HG03432 (cell line): ENCODE data around the gene SYT13.

Experiments used
- ATAC-seq: cut with Tn5 transposase; IDR thresholded peaks from one replicate; pipeline ENCODE4 v1.9.1; 2021; ENCODE audit warnings: mild to moderate bottlenecking, moderate library complexity; ENCODE audit not compliant: unreplicated experiment

The SYT13 gene, protein sequence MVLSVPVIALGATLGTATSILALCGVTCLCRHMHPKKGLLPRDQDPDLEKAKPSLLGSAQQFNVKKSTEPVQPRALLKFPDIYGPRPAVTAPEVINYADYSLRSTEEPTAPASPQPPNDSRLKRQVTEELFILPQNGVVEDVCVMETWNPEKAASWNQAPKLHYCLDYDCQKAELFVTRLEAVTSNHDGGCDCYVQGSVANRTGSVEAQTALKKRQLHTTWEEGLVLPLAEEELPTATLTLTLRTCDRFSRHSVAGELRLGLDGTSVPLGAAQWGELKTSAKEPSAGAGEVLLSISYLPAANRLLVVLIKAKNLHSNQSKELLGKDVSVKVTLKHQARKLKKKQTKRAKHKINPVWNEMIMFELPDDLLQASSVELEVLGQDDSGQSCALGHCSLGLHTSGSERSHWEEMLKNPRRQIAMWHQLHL

GRCh38 chr11:45285930-45286632 is at the start of gene SYT13:
Gene SYT13, minus strand, starts transcription at chr11:45286341. Its CDS starts 134 bp downstream, at chr11:45286207.
- ATAC-seq = no peak

DNA sequence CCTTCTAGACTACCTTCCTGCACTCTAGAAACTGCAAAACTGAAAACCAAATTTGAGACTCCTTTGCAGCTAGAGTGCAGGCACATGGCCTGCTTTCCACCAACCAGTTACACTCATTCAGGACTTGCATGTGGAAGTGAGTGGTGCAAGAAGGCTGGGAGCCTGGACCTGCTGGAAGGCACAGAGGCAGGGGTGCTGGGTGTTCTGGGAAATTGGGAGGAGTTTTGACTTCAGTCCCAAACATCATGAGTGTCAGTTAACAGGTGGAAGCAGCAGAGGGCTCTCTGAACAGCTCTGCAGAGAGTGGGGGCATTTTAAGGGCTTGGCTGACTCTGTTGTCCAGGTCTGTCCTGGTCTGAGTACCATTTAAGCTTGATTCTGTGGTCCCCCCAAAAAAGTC is 49.3 kb upstream of the SYT13 start:
- ATAC-seq = no peak

DNA sequence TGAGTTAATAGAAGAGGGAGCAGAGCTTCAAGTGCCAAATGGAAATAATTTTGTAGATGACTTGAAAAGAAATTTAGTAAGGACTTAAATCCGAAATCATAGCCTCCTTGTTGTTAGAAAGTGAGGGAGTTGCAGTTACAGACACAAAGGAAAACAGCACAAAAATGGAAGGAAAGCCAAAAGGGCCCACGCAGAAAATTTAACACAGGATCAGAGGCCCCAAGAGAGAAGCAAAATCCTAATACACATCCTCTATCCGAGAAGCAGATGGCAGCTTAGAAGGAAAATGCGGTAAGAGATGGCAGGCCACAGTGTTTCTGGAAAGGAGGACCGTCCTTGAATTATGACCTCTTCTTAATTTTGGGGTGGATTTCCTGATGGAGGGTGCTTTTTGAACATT is 48.7 kb upstream of the SYT13 start:
- no peak for ATAC-seq

DNA sequence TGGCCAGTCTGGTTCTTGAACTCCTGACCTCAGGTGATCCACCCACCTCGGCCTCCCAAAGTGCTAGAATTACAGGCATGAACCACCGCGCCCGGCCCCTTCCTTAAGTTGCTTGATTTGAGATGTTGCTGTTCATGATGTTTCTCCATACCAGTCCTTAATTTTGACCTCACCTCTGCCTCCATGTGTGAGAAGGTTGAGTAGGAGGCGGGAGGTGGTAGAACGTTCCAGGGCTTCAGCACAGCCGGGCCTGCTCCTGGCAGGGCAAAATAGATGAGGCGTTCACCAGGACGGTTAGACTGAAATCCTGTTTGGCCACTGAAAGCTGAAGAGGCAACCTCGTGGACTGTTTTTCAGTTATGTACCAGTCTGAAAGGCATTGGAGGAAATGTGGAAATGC is 48.3 kb upstream of the SYT13 start:
- ATAC-seq = no peak

DNA sequence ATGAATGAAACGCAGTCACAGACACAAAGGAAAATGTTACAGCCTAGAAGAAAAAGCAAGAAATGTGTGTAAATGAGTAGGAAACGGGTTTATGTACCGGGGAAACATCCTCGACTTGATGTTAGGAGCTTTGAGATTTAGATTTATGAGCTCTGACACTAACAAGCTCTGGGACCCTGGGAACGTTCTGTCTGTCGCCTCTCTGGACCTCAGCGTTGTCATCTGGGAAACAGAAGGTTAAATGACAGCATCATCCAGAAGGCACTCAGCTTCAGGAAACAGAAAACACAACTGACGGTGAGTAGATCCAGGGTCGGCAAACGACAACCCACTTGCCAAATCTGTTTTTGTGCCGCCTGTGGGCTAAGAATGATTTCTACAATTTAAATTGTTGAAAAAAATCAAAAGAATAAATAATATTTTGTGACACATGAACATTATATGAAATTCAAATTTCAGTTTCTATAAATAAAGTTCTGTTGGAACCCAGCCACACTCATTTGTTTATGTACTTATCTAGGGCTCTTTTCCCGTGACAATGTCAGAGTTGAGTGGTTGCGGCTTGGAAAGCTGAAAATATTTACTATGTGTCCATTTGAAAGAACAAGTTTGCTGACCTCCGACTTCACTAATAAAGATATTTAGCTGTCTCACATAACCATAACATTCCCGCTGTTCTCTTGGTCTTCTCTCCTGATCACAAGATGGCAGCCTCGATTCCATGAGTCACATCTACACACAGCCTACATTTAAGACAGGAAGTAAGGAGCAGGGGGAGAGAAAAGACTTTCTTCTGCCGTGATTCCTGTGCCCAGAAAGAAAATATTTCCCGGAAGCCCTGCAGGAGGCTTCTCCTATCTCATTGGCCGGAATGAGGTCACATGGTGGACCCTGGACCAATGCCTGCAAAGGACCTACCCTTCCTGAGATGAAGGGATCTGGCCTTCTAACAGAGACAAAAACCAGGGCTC is 47.1 kb upstream of the SYT13 start:
- ATAC-seq = no peak

GRCh38 chr11:45332276-45332934 is 46.3 kb upstream of the SYT13 start:
- ATAC-seq = no peak

DNA sequence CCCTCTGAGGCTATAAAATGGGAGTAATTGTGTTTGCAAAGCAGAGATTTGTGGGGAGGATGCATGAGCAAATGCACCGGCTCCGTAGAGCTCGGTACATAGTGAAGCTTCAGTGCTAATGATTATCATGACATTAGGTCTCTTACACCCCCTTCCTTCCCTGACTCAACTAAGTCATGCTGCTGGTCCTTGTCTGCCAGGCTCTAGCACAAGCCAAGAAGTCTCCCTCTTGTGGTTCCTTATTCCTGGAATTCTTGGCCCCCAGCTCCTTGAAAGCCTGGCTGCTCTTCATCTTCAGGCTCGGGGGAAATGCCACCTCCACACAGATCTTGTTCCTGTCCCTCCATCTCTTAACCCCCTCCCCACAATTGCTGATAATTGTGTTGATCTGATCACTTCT is 45.7 kb upstream of the SYT13 start:
- ATAC-seq = no peak

DNA sequence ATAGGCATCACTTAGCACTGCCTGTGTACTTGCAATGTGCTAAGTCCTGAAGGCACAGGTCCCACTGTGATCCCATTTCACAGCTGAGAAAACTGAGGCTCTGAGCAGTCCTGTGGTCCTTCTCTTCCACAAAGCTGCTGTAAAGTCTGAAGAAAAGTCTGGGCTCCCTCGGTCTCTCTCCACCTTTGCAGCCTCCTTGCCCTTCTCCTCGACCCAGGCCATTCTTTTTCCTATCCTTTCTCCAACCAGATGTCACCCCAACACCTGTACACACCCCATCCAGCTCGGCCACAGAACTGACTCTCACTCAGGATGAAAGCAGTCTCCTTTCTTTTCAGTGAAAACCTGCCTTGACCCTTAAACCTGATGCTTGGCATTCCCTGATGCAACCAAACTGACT is 42.6 kb upstream of the SYT13 start:
- ATAC-seq = no peak

GRCh38 chr11:45324459-45324858 is 38.3 kb upstream of the SYT13 start:
- no peak for ATAC-seq

- ATAC-seq = no peak
Observed at GRCh38 chr11:45323601-45324249, 37.6 kb upstream of the SYT13 start.

GRCh38 chr11:45322891-45323600 is 36.9 kb upstream of the SYT13 start:
- ATAC-seq = no peak

GRCh38 chr11:45322111-45322705 is 36.1 kb upstream of the SYT13 start:
- ATAC-seq = no peak

DNA sequence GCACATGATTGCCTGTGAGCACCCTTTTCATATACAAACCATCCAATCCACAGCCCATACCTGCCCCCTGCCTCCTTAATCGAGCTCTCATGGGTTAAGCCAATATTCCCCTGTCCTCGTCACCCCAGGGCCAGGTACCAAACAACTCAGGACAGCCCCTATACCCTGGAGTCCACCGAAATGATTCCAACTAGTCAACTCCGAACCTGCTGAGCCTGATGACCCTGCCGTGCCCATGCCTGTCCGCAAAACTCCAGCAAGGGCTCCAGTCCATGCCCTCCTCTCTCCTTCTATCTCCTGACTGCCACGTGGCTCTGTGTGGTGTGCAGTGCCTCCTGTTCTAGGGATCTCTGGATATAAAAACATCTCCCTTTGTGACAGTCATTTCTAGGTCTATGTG is 35.5 kb upstream of the SYT13 start:
- ATAC-seq = no peak

GRCh38 chr11:45321031-45321595 is 35.0 kb upstream of the SYT13 start:
- ATAC-seq = no peak

DNA sequence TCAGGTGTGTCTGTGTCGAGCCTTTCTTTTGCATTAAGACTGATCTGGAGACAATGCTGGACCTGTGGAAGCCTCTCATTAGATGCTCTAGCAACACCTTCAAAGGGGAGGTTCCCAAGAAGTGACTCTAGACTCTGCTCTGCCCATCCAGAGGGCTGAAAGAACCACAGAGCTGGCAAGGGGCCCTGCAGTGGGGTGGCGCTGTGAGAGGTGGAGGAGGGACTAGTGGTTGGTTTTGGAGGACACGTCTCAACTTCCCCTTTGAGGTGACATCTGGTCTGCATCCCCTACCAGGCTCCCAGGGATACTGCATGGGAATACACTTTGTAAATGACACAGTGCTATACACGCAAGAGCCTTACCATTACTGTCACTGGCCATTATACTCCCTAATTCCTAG is 34.2 kb upstream of the SYT13 start:
- ATAC-seq = no peak

DNA sequence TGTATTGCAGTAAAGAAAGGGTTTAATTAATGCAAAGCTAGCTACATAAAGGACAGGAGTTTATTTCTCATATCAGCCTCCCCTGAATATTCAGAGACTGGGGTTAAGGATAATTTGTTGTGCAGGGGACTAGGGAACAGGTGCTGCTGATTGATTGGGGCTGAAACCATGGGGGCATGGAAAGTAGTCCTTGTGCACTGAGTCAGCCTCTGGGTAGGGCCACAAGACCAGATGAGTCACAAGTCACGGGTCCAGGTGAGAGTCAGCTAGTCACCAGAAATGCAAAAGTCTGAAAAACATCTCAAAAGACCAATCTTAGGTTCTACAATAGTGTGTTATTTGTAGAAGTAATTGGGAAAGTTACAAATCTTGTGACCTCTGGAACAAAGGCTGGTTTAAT is 32.9 kb upstream of the SYT13 start:
- ATAC-seq = no peak

DNA sequence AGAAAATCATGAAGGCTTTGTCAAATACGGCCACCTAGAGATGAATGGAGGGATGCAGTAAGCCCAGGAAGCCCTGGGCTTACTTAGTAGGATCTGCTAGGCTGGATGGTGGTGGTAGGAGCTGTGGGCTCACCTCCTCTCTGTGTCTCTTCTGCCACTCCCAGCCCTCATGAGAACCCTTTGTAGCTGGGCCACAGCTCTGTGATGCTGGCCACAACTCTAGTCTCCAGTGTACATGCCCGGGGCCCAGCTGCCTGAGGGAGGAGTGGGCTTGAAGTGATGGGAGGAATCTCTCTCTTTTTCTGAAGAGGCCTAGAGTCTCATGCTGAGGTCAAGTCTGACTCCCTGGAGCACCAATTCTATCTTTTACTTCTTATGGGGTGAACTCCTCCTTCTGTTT is 32.4 kb upstream of the SYT13 start:
- no peak for ATAC-seq

GRCh38 chr11:45316258-45316657 is 30.1 kb upstream of the SYT13 start:
- no peak for ATAC-seq

DNA sequence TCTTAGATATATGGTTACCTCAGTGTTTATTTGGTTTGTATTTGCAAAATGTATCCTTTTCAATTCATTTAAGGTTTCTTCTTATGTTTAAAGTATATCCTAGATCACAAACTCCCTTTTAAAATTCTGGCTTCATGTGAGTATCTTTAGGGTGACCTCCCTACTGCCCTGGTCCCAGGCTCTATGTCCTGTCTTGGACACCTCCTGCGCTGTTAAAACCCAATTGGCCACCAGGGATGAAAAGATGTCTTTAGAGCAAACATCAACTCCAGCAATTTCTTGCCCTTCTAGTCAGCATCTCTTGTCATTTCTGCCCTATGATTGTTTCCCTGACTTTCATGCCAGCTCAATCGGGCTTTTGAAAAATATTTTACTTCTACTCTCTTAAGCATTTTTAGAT is 28.8 kb upstream of the SYT13 start:
- no peak for ATAC-seq
